ENCODE measurements around the gene POLE.

The POLE gene

GRCh38 chr12:132673288-132674179 is 13.6 kb downstream of the POLE start:
- no peak for DNase-seq

- DNase-seq: no peak
Measured at GRCh38 chr12:132672678-132673077, 14.5 kb downstream of the POLE start.

- DNase-seq: no peak
Measured at GRCh38 chr12:132672116-132672515, 15.0 kb downstream of the POLE start.

GRCh38 chr12:132669166-132669879 is 17.8 kb downstream of the POLE start:
- DNase-seq: no peak

- DNase-seq: no peak
Measured at GRCh38 chr12:132668191-132669088, 18.7 kb downstream of the POLE start.

GRCh38 chr12:132665794-132666193 is 21.3 kb downstream of the POLE start:
- no peak for DNase-seq

GRCh38 chr12:132665149-132665491 is 22.0 kb downstream of the POLE start:
- DNase-seq: no peak

- no peak for DNase-seq
Measured at GRCh38 chr12:132664206-132665148, 22.7 kb downstream of the POLE start.

GRCh38 chr12:132662901-132663755 is 24.0 kb downstream of the POLE start:
- DNase-seq: no peak

GRCh38 chr12:132661972-132662371 is 25.2 kb downstream of the POLE start:
- DNase-seq: no peak

- DNase-seq: no peak
Measured at GRCh38 chr12:132660996-132661395, 26.1 kb downstream of the POLE start.

GRCh38 chr12:132660052-132660451 is 27.1 kb downstream of the POLE start:
- no peak for DNase-seq

- no peak for DNase-seq
Measured at GRCh38 chr12:132659146-132659545, 28.0 kb downstream of the POLE start.

- no peak for DNase-seq
Measured at GRCh38 chr12:132658149-132658894, 28.8 kb downstream of the POLE start.

GRCh38 chr12:132657004-132657727 is 30.0 kb downstream of the POLE start:
- DNase-seq: no peak

- DNase-seq: no peak
Measured at GRCh38 chr12:132653567-132654290, 33.4 kb downstream of the POLE start.

- no peak for DNase-seq
Measured at GRCh38 chr12:132651444-132652100, 35.6 kb downstream of the POLE start.

GRCh38 chr12:132649226-132649945 is 37.8 kb downstream of the POLE start:
- DNase-seq: no peak
